H1 (cell line): ENCODE measurements around the gene RUVBL2. TPM values are rescaled to one million over a fixed set of nuclear protein-coding genes. Genes with fewer than 3 reads are reported as not detected.
A peak's percentile ranks its signal among the peaks of the same experiment; 100 is the strongest.

Source experiments
- CTCF ChIA-PET: fragments of 300-600 bp; sonication (Branson Sonifier 250); formaldehyde crosslinking; loops from one replicate; lab custom pipeline; 2021; ENCODE audit not compliant: partially characterized antibody; lab: Charles Lee
- POLR2A ChIA-PET: fragments of 300-600 bp; sonication (Branson Sonifier 250); formaldehyde crosslinking; loops from one replicate; lab custom pipeline; 2021; ENCODE audit warnings: inconsistent platforms; ENCODE audit not compliant: partially characterized antibody; lab: Charles Lee
- DNase-seq, 2 experiments: peaks; one replicate each; pipeline versions ENCODE4 v3.0.0 to v3.0.0-alpha.2; 2010 to 2022; ENCODE audit warnings: low spot score in 2 of 2, low read depth in 1 of 2, mixed read lengths in 1 of 2
- FAIRE-seq: peaks from 2 replicates; lab custom pipeline; 2011; peaks lifted over from hg19 to GRCh38; lab: Jason Lieb, UNC
- H2AFZ ChIP-seq: 2 replicates; pipeline ENCODE4 v1.8.1; 2012; ENCODE audit warnings: low read length, inconsistent platforms
- H2AK5ac ChIP-seq: 2 replicates; pipeline ENCODE4 v1.6.1; 2013; ENCODE audit warnings: low read depth, low read length
- H2BK120ac ChIP-seq: replicated peaks from 2 replicates; pipeline ENCODE3; 2013; ENCODE audit warnings: low read depth, low read length, inconsistent platforms
- H2BK12ac ChIP-seq: 2 replicates; pipeline ENCODE4 v1.6.1; 2013; ENCODE audit warnings: low read depth, low read length
- H2BK15ac ChIP-seq: 2 replicates; pipeline ENCODE4 v1.6.1; 2013; ENCODE audit warnings: low read length
- H2BK20ac ChIP-seq: 2 replicates; pipeline ENCODE4 v1.6.1; 2013; ENCODE audit warnings: low read length
- H2BK5ac ChIP-seq: 2 replicates; pipeline ENCODE4 v1.6.1; 2013; ENCODE audit warnings: low read depth, low read length
- H3K14ac ChIP-seq: 2 replicates; pipeline ENCODE4 v1.6.1; 2013; ENCODE audit warnings: inconsistent platforms; ENCODE audit not compliant: insufficient read length
- H3K18ac ChIP-seq: 2 replicates; pipeline ENCODE4 v1.6.1; 2013; ENCODE audit warnings: low read length; ENCODE audit errors: extremely low read depth
- H3K23ac ChIP-seq: 2 replicates; pipeline ENCODE4 v1.6.1; 2013; ENCODE audit warnings: inconsistent platforms; ENCODE audit not compliant: insufficient read length
- H3K23me2 ChIP-seq: 2 replicates; pipeline ENCODE4 v1.6.1; 2013; ENCODE audit warnings: low read depth, low read length
- H3K27ac ChIP-seq: 2 replicates; pipeline ENCODE4 v1.6.1; 2011; ENCODE audit warnings: low read depth, low read length, inconsistent platforms
- H3K27me3 ChIP-seq, 4 experiments: replicated peaks in 1 of 4; 1 replicate in 1 of 4; 2 replicates in 3 of 4; pipeline versions ENCODE4 v1.6.1 to v1.8.1; 2011 to 2013; ENCODE audit warnings: low read length in 3 of 4, mild to moderate bottlenecking in 3 of 4, inconsistent platforms in 2 of 4, mixed read lengths in 2 of 4, moderate library complexity in 1 of 4; ENCODE audit not compliant: control insufficient read depth in 3 of 4, insufficient read depth in 3 of 4; ENCODE audit errors: extremely low read depth in 1 of 4
- H3K36me3 ChIP-seq, 4 experiments: 2 replicates each; pipeline versions ENCODE4 v1.6.1 to v1.8.1; 2011 to 2013; ENCODE audit warnings: mild to moderate bottlenecking in 4 of 4, low read length in 3 of 4, moderate library complexity in 2 of 4, control low read depth in 1 of 4, inconsistent platforms in 1 of 4; ENCODE audit not compliant: insufficient read depth in 4 of 4, control insufficient read depth in 2 of 4
- H3K4ac ChIP-seq: replicated peaks from 2 replicates; pipeline ENCODE3; 2013; ENCODE audit warnings: low read length, low read depth, mixed read lengths, inconsistent platforms; ENCODE audit not compliant: insufficient read length
- H3K4me1 ChIP-seq, 4 experiments: replicated peaks in 1 of 4; 1 replicate in 1 of 4; 2 replicates in 3 of 4; pipeline versions ENCODE4 v1.6.1 to v1.8.1; 2011 to 2013; ENCODE audit warnings: low read length in 3 of 4, inconsistent platforms in 2 of 4, mixed read lengths in 1 of 4; ENCODE audit not compliant: insufficient read depth in 4 of 4, control insufficient read depth in 3 of 4
- H3K4me2 ChIP-seq, 2 experiments: 2 replicates each; pipeline versions ENCODE4 v1.6.1 to v1.8.1; 2011 to 2013; ENCODE audit warnings: low read depth in 2 of 2, low read length in 2 of 2, control low read depth in 1 of 2, inconsistent platforms in 1 of 2, mild to moderate bottlenecking in 1 of 2; ENCODE audit not compliant: insufficient read depth in 1 of 2
- H3K4me3 ChIP-seq, 4 experiments: fragments of 200-600, 300-600 bp in 1 of 4; sonication (generic), shearing (Covaris generic), sonication (Bioruptor Twin) in 1 of 4; 2 replicates each; pipeline versions ENCODE4 v1.5.1 to v1.8.1; 2011 to 2016; ENCODE audit warnings: low read length in 4 of 4, low read depth in 3 of 4, control low read depth in 2 of 4, inconsistent platforms in 2 of 4, mild to moderate bottlenecking in 2 of 4, mixed read lengths in 1 of 4, moderate library complexity in 1 of 4; ENCODE audit not compliant: insufficient read depth in 2 of 4; ENCODE audit errors: extremely low read depth in 1 of 4
- H3K56ac ChIP-seq: replicated peaks from 2 replicates; pipeline ENCODE3; 2013; ENCODE audit warnings: low read depth, mild to moderate bottlenecking, mixed read lengths, low read length, inconsistent platforms; ENCODE audit not compliant: insufficient read length
- H3K79me1 ChIP-seq: 2 replicates; pipeline ENCODE4 v1.6.1; 2013; ENCODE audit warnings: low read depth, low read length, control low read depth
- H3K79me2 ChIP-seq, 2 experiments: 2 replicates each; pipeline versions ENCODE4 v1.6.1 to v1.8.1; 2012 to 2013; ENCODE audit warnings: low read length in 2 of 2, mild to moderate bottlenecking in 2 of 2, inconsistent platforms in 1 of 2; ENCODE audit not compliant: insufficient read depth in 2 of 2, control insufficient read depth in 1 of 2
- H3K9ac ChIP-seq, 4 experiments: replicated peaks in 1 of 4; 1 replicate in 1 of 4; 2 replicates in 3 of 4; pipeline versions ENCODE4 v1.6.1 to v1.8.1; 2011 to 2013; ENCODE audit warnings: low read depth in 3 of 4, low read length in 3 of 4, control low read depth in 2 of 4, mild to moderate bottlenecking in 2 of 4, moderate library complexity in 2 of 4, inconsistent platforms in 1 of 4; ENCODE audit errors: extremely low read depth in 1 of 4
- H3K9me3 ChIP-seq, 2 experiments: 2 replicates each; pipeline versions ENCODE4 v1.6.1 to v1.8.1; 2012 to 2013; ENCODE audit warnings: mild to moderate bottlenecking in 2 of 2, moderate library complexity in 2 of 2, control low read depth in 1 of 2, inconsistent platforms in 1 of 2, low read depth in 1 of 2, low read length in 1 of 2, mixed read lengths in 1 of 2; ENCODE audit not compliant: insufficient read depth in 2 of 2
- H4K20me1 ChIP-seq, 2 experiments: replicated peaks in 1 of 2; 2 replicates each; pipeline versions ENCODE3 to v1.8.1; 2011 to 2013; ENCODE audit warnings: inconsistent platforms in 2 of 2, low read length in 2 of 2, mild to moderate bottlenecking in 1 of 2; ENCODE audit not compliant: insufficient read depth in 2 of 2, control insufficient read depth in 1 of 2
- H4K5ac ChIP-seq: 2 replicates; pipeline ENCODE4 v1.6.1; 2013; ENCODE audit warnings: low read length, low read depth, mixed read lengths, inconsistent platforms; ENCODE audit not compliant: insufficient read length
- H4K8ac ChIP-seq: 2 replicates; pipeline ENCODE4 v1.8.0; 2013; ENCODE audit warnings: mild to moderate bottlenecking, moderate library complexity, low read length, inconsistent platforms; ENCODE audit not compliant: insufficient read depth; ENCODE audit errors: extremely low read depth
- H4K91ac ChIP-seq: replicated peaks from 2 replicates; pipeline ENCODE3; 2013; ENCODE audit warnings: low read length, mixed read lengths, inconsistent platforms; ENCODE audit not compliant: insufficient read length
- BCL11A ChIP-seq, 2 experiments: IDR thresholded peaks; one replicate each; pipeline ENCODE4 v1.6.1; 2011; ENCODE audit warnings: low read depth in 2 of 2, low read length in 2 of 2, mild to moderate bottlenecking in 2 of 2
- BRCA1 ChIP-seq: IDR thresholded peaks from 2 replicates; pipeline ENCODE4 v1.6.1; 2012; ENCODE audit warnings: low read depth, low read length, improper control_type of control experiment
- JUND ChIP-seq: IDR thresholded peaks from 2 replicates; pipeline ENCODE4 v1.6.1; 2011; ENCODE audit warnings: mild to moderate bottlenecking, improper control_type of control experiment, low read length
- POLR2AphosphoS5 ChIP-seq: IDR thresholded peaks from 2 replicates; pipeline ENCODE4 v1.6.1; 2011; ENCODE audit warnings: low read depth, low read length
- WGBS, 2 experiments: shearing (Covaris generic) in 1 of 2; methylation state at CpG; one replicate each; pipeline versions ENCODE4 v1.1.6 to v1.1.7; 2013 to 2015; ENCODE audit warnings: low lambda C conversion rate in 2 of 2, mixed read lengths in 2 of 2, inconsistent platforms in 1 of 2, low coverage in 1 of 2, missing lambda C conversion rate in 1 of 2; ENCODE audit not compliant: insufficient replicate concordance in 2 of 2, insufficient coverage in 1 of 2, insufficient read length in 1 of 2; ENCODE audit errors: extremely low coverage in 1 of 2, missing lambda C conversion rate in 1 of 2; 5-methylcytosine and 5-hydroxymethylcytosine counted together
- polyA plus RNA-seq, 7 experiments: library from polyadenylated mRNA; depleted of rRNA in 3 of 7; stranded (reverse) in 5 of 7; unstranded in 2 of 7; fragments of >200 nt in 5 of 7; fragments of 200-250 nt in 2 of 7; gene quantifications; 1 replicate in 5 of 7; 2 replicates in 1 of 7; 4 replicates in 1 of 7; pipeline versions ENCODE4 v1.2.1 to v1.2.3, GENCODE V29; 2011 to 2013; ENCODE audit warnings: missing spikeins in 2 of 7, mixed read lengths in 2 of 7
- total RNA-seq: library from RNA; stranded (reverse); fragmentation: NEBNext Ultra II Directional; extraction: Animal tissue kit (Norgen Biotek cat#: 25700); gene quantifications from 2 replicates; pipeline ENCODE4 v1.2.1, GENCODE V29; 2021

Gene RUVBL2
- total and polyA plus RNA-seq, 2 of the 8 experiments (the other 6 are each of a cell fraction or from before 2014, with no cell fraction given) = 152 to 247 TPM

DNA sequence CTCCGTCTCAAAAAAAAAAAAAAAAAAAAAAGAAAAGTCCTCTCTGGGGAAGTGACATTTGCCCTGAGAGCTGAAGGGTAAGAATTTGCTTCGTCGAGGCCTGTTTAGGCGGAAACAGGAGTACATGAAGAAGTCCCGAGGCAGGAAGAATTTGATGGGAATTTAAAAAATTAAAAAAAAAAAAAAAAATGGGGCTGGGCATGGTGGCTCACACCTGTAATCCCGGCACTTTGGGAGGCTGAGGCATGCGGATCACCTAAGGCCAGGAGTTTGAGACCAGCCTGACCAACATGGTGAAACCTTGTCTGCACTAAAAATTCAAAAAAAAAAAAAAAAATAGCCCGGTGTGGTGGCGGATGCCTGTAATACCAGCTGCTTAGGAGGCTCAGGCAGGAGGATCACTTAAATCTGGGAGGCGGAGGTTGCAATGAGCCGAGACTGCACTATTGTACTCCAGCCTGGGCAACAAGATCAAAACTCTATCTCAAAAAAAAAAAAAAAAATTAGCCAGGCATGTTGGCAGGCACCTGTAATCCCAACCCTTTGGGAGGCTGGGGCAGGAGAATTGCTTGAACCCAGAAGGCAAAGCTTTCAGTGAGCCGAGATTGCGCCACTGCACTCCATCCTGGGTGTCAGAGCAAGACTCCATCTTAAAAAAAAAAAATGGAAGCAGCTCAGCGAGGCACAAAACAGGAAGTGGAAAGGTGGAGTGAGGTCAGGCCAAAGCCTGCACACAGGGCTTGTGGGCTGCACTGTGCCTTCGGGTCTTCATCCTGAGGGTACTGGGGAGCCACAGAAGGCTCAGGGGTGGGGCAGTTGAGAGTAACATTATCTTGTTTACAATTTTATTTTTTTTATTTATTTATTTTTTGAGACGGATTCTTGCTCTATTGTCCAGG, 34.1 kb upstream of the RUVBL2 start:
- Histone ChIP-seq H3K9me3 (no peaks in the 10 kb centered on the region), H4K8ac (no peak overlapping the region), H3K27ac (no peak overlapping the region), H3K14ac (no peak overlapping the region), H3K23ac (no peak overlapping the region), H4K20me1 (peaks cover 2 to 9% of the 10 kb centered on the region in 2 experiments), H3K79me2 (peaks cover 0 to 19% of the 10 kb centered on the region in 2 experiments; a peak in 2 of 4 replicates), H3K4me2 (no peak overlapping the region), H2AFZ (no peak overlapping the region), H2BK5ac (no peak overlapping the region), H3K23me2 (peaks cover 10% of the 10 kb centered on the region; the same call in 1 of the 2 replicates), H3K18ac (no peak overlapping the region), H3K79me1 (peaks cover 3% of the 10 kb centered on the region), H3K56ac (no peak overlapping the region), H2BK12ac (no peak overlapping the region), H3K36me3 (peaks cover 9 to 23% (median 11%) of the 10 kb centered on the region in 4 experiments; a peak in 6 of 8 replicates), H4K91ac (no peak overlapping the region), H3K4ac (no peak overlapping the region), H2BK120ac (no peak overlapping the region), H3K4me3 (no peak overlapping the region), H2BK20ac (no peak overlapping the region), H2AK5ac (no peak overlapping the region), H4K5ac (no peak overlapping the region), H3K9ac (no peak overlapping the region), H3K27me3 (no peaks in the 10 kb centered on the region), H3K4me1 (peaks cover 4 to 27% (median 17%) of the 10 kb centered on the region in 4 experiments), H2BK15ac (no peak overlapping the region)
- TF ChIP-seq BRCA1 = no peak
- peak; percentile 56; the same call in 1 of the 2 replicates for TF ChIP-seq POLR2AphosphoS5
- TF ChIP-seq BCL11A (IDR thresholded peaks at IDR 0.05; ENCODE audit: low read depth in 2 of 2, low read length in 2 of 2) = no peak
- TF ChIP-seq JUND = no peak
- WGBS, 2 experiments = 86% methylated on average over 11 of the region's 16 CpGs; no CpG with 5 or more reads in 1 of the 2 experiments
- CTCF ChIA-PET = interaction anchor here (0.6 to 2.9 kb wide), 2 partner anchors 11 to 215 kb away, joined by 3 to 11 read pairs; no protein-coding TSS in a partner anchor
- DNase-seq (no peak), FAIRE-seq (no peak)
- POLR2A ChIA-PET = interaction anchor here (0.7 to 2.9 kb wide), 10 partner anchors 8 to 325 kb away, joined by 3 to 16 read pairs (median 4); partner anchors contain the start of gene DHDH
